ENCODE measurements around the gene WDCP.

WDCP gene

GRCh38 chr2:24087032-24087431 is 39.8 kb upstream of the WDCP start:
- Histone ChIP-seq H3K4me2 (ENCODE audit: low read length) (no peak overlapping the region), H3K9me2 (replicated peaks; ENCODE audit: control insufficient read depth, low read length) (no peaks in the 10 kb centered on the region), H4K20me1 (ENCODE audit: control insufficient read depth, insufficient read depth, low read depth, low read length) (no peaks in the 10 kb centered on the region), H3K9me3 (ENCODE audit: control insufficient read depth, insufficient read depth, low read length) (no peaks in the 10 kb centered on the region), H3F3A (ENCODE audit: control insufficient read depth, insufficient read depth) (peaks cover 4% of the 10 kb centered on the region; the same call in 1 of the 2 replicates), H3K4me1 (ENCODE audit: control insufficient read depth, low read length) (peaks cover 16% of the 10 kb centered on the region), H3K36me3 (ENCODE audit: control insufficient read depth, low read length) (peaks cover 4% of the 10 kb centered on the region; the same call in 1 of the 2 replicates), H3K79me2 (ENCODE audit: control insufficient read depth, low read length) (no peaks in the 10 kb centered on the region), H3K27ac (ENCODE audit: low read depth, low read length) (no peak overlapping the region), H3K4me3 (ENCODE audit: low read length) (no peak overlapping the region), H3K27me3 (ENCODE audit: control insufficient read depth, low read length) (no peaks in the 10 kb centered on the region)
- TF ChIP-seq CTCF (IDR thresholded peaks at IDR 0.05; ENCODE audit: low read depth, low read length, poor library complexity, severe bottlenecking) (no peak), EZH2phosphoT487 (IDR thresholded peaks at IDR 0.05; ENCODE audit: borderline replicate concordance, low read length) (no peak)

DNA sequence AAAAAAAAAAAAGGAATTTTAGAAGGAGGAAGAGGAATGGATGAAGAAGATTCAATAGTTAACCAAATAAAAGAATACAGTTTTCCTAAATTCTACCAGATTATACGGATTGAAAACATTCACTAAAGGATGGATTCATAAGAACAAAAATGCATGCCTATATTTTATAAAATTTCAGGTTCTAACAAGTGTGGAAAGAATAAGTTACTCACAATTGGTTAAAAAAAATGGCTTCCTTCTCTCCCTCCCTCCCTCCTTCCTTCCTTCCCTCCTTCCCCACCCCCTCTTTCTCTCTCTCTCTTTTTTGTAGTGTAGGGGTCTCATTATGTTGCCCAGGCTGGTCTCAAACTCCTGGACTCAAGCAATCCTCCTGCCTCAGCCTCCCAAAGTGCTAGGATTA is 39.0 kb upstream of the WDCP start:
- TF ChIP-seq EZH2phosphoT487 (IDR thresholded peaks at IDR 0.05; ENCODE audit: borderline replicate concordance, low read length) (no peak), CTCF (IDR thresholded peaks at IDR 0.05; ENCODE audit: low read depth, low read length, poor library complexity, severe bottlenecking) (no peak)
- Histone ChIP-seq H3K4me1 (ENCODE audit: control insufficient read depth, low read length) (peaks cover 16% of the 10 kb centered on the region), H4K20me1 (ENCODE audit: control insufficient read depth, insufficient read depth, low read depth, low read length) (no peaks in the 10 kb centered on the region), H3K79me2 (ENCODE audit: control insufficient read depth, low read length) (no peaks in the 10 kb centered on the region), H3F3A (ENCODE audit: control insufficient read depth, insufficient read depth) (peaks cover 4% of the 10 kb centered on the region; the same call in 1 of the 2 replicates), H3K4me2 (ENCODE audit: low read length) (no peak overlapping the region), H3K9me3 (ENCODE audit: control insufficient read depth, insufficient read depth, low read length) (no peaks in the 10 kb centered on the region), H3K27ac (ENCODE audit: low read depth, low read length) (no peak overlapping the region), H3K9me2 (replicated peaks; ENCODE audit: control insufficient read depth, low read length) (no peaks in the 10 kb centered on the region), H3K4me3 (ENCODE audit: low read length) (no peak overlapping the region), H3K27me3 (ENCODE audit: control insufficient read depth, low read length) (no peaks in the 10 kb centered on the region), H3K36me3 (ENCODE audit: control insufficient read depth, low read length) (peaks cover 4% of the 10 kb centered on the region; the same call in 1 of the 2 replicates)

GRCh38 chr2:24085200-24085489 is 38.0 kb upstream of the WDCP start:
- H3F3A ChIP-seq (ENCODE audit: control insufficient read depth, insufficient read depth), result peaks cover 4% of the 10 kb centered on the region; the same call in 1 of the 2 replicates
- peaks cover 4% of the 10 kb centered on the region; the same call in 1 of the 2 replicates for H3K36me3 ChIP-seq (ENCODE audit: control insufficient read depth, low read length)
- H4K20me1 ChIP-seq (ENCODE audit: control insufficient read depth, insufficient read depth, low read depth, low read length), result no peaks in the 10 kb centered on the region
- H3K4me3 ChIP-seq (ENCODE audit: low read length), result peak overlapping the region; percentile 84
- TF ChIP-seq EZH2phosphoT487 (IDR thresholded peaks at IDR 0.05; ENCODE audit: borderline replicate concordance, low read length), result no peak
- no peak for TF ChIP-seq CTCF (IDR thresholded peaks at IDR 0.05; ENCODE audit: low read depth, low read length, poor library complexity, severe bottlenecking)
- H3K4me2 ChIP-seq (ENCODE audit: low read length), result peak overlapping the region; percentile 91
- H3K27me3 ChIP-seq (ENCODE audit: control insufficient read depth, low read length), result no peaks in the 10 kb centered on the region
- peaks cover 16% of the 10 kb centered on the region for H3K4me1 ChIP-seq (ENCODE audit: control insufficient read depth, low read length)
- no peaks in the 10 kb centered on the region for H3K9me2 ChIP-seq (replicated peaks; ENCODE audit: control insufficient read depth, low read length)
- H3K9me3 ChIP-seq (ENCODE audit: control insufficient read depth, insufficient read depth, low read length), result no peaks in the 10 kb centered on the region
- H3K79me2 ChIP-seq (ENCODE audit: control insufficient read depth, low read length), result no peaks in the 10 kb centered on the region
- H3K27ac ChIP-seq (ENCODE audit: low read depth, low read length), result no peak overlapping the region

Measured in DOHH2 (cell line).